Common myeloid progenitor, CD34-positive (primary cell): ENCODE measurements around the gene GNAO1.

ENCODE experiments used
- CTCF ChIA-PET: fragments of 350-600 bp; sonication (Branson Sonifier 250); formaldehyde crosslinking; loops from one replicate; lab custom pipeline; 2021; ENCODE audit warnings: antibody characterized with exemption; lab: Charles Lee
- POLR2A ChIA-PET: fragments of 350-600 bp; sonication (Branson Sonifier 250); formaldehyde crosslinking; loops from one replicate; lab custom pipeline; 2021; ENCODE audit warnings: antibody characterized with exemption; lab: Charles Lee
- DNase-seq, 3 donors: peaks; one replicate each; pipeline versions ENCODE4 v3.0.0 to v3.0.0-alpha.2; 2013
- H3K27ac ChIP-seq, 2 experiments: 1 replicate in 1 of 2; 2 replicates in 1 of 2; pipeline ENCODE4 v1.7.0; 2013; ENCODE audit warnings: inconsistent platforms in 2 of 2, low read length in 2 of 2, mild to moderate bottlenecking in 2 of 2, low read depth in 1 of 2, moderate library complexity in 1 of 2; ENCODE audit not compliant: severe bottlenecking in 2 of 2, insufficient read depth in 1 of 2, poor library complexity in 1 of 2
- H3K27me3 ChIP-seq, 5 experiments: replicated peaks in 2 of 5; 1 replicate in 3 of 5; 2 replicates in 2 of 5; pipeline versions ENCODE4 v1.6.1 to v1.7.0; 2013; ENCODE audit warnings: low read length in 4 of 5, mild to moderate bottlenecking in 2 of 5, moderate library complexity in 2 of 5, inconsistent platforms in 1 of 5; ENCODE audit not compliant: insufficient read depth in 5 of 5, control insufficient read depth in 4 of 5
- H3K36me3 ChIP-seq, 4 experiments: 1 replicate in 2 of 4; 2 replicates in 2 of 4; pipeline versions ENCODE4 v1.6.1 to v1.7.0; 2013; ENCODE audit warnings: low read length in 3 of 4, control low read depth in 1 of 4, mild to moderate bottlenecking in 1 of 4; ENCODE audit not compliant: control insufficient read depth in 4 of 4, insufficient read depth in 4 of 4
- H3K4me1 ChIP-seq, 4 experiments: 1 replicate in 3 of 4; 2 replicates in 1 of 4; pipeline versions ENCODE4 v1.6.1 to v1.7.1; 2013; ENCODE audit warnings: low read length in 3 of 4, mild to moderate bottlenecking in 3 of 4, control low read depth in 1 of 4, inconsistent platforms in 1 of 4, moderate library complexity in 1 of 4; ENCODE audit not compliant: control insufficient read depth in 4 of 4, insufficient read depth in 4 of 4; ENCODE audit errors: control extremely low read depth in 1 of 4
- H3K4me3 ChIP-seq, 7 experiments: 1 replicate in 4 of 7; 2 replicates in 3 of 7; pipeline versions ENCODE4 v1.5.1 to v1.7.0; 2013; ENCODE audit warnings: mild to moderate bottlenecking in 7 of 7, low read length in 6 of 7, moderate library complexity in 6 of 7, inconsistent platforms in 2 of 7, low read depth in 2 of 7, control low read depth in 1 of 7; ENCODE audit not compliant: insufficient read depth in 4 of 7, control insufficient read depth in 1 of 7; ENCODE audit errors: extremely low read depth in 1 of 7
- H3K9me3 ChIP-seq, 5 experiments: 1 replicate in 4 of 5; 2 replicates in 1 of 5; pipeline versions ENCODE4 v1.6.1 to v1.7.1; 2013; ENCODE audit warnings: low read length in 4 of 5, mild to moderate bottlenecking in 2 of 5, inconsistent platforms in 1 of 5, low read depth in 1 of 5, moderate library complexity in 1 of 5; ENCODE audit not compliant: control insufficient read depth in 4 of 5, insufficient read depth in 2 of 5; ENCODE audit errors: control extremely low read depth in 1 of 5
- WGBS: methylation state at CpG from one replicate; pipeline ENCODE4 v1.1.5; 2013; ENCODE audit not compliant: insufficient coverage; 5-methylcytosine and 5-hydroxymethylcytosine counted together

GNAO1 gene

GRCh38 chr16:56343661-56344517, 152.6 kb downstream of the GNAO1 start:
- no peaks in the 10 kb centered on the region for H3K27me3 ChIP-seq
- H3K4me1 ChIP-seq: no peaks in the 10 kb centered on the region
- H3K4me3 ChIP-seq: no peak overlapping the region
- no peak for DNase-seq
- 96% methylated on average over 21 of the region's 27 CpGs for WGBS
- ChIA-PET POLR2A (no interaction called here), CTCF (interaction anchor here (3.3 kb wide), 1 partner anchor 13 kb away, joined by 11 read pairs; no protein-coding TSS in a partner anchor)
- H3K9me3 ChIP-seq: no peaks in the 10 kb centered on the region
- no peaks in the 10 kb centered on the region for H3K36me3 ChIP-seq
- no peak overlapping the region for H3K27ac ChIP-seq

GRCh38 chr16:56344518-56345405, 153.5 kb downstream of the GNAO1 start:
- CTCF ChIA-PET: interaction anchor here (1.1 kb wide), 1 partner anchor 21 kb away, joined by 3 read pairs; no protein-coding TSS in a partner anchor
- POLR2A ChIA-PET: no interaction called here
- Histone ChIP-seq H3K4me1 (no peaks in the 10 kb centered on the region), H3K27ac (no peak overlapping the region), H3K27me3 (no peaks in the 10 kb centered on the region), H3K9me3 (no peaks in the 10 kb centered on the region), H3K4me3 (no peak overlapping the region), H3K36me3 (no peaks in the 10 kb centered on the region)
- WGBS: 90% methylated on average over 3 of the region's 18 CpGs
- DNase-seq: no peak

GRCh38 chr16:56345406-56346050, 154.2 kb downstream of the GNAO1 start:
- 98% methylated on average over 9 of the region's 13 CpGs for WGBS
- POLR2A ChIA-PET: no interaction called here
- Histone ChIP-seq H3K4me1 (no peaks in the 10 kb centered on the region), H3K27ac (no peak overlapping the region), H3K4me3 (no peak overlapping the region), H3K36me3 (no peaks in the 10 kb centered on the region), H3K9me3 (no peaks in the 10 kb centered on the region), H3K27me3 (peaks cover 0 to 1% (median 0%) of the 10 kb centered on the region in 5 experiments)
- CTCF ChIA-PET: interaction anchor here (1.1 kb wide), 1 partner anchor 20 kb away, joined by 3 read pairs; no protein-coding TSS in a partner anchor
- no peak for DNase-seq

GRCh38 chr16:56346131-56346890, 155.0 kb downstream of the GNAO1 start:
- POLR2A ChIA-PET: interaction anchor here (0.8 kb wide), 1 partner anchor 77 kb away, joined by 3 read pairs; no protein-coding TSS in a partner anchor
- no peaks in the 10 kb centered on the region for H3K36me3 ChIP-seq
- WGBS: 98% methylated on average over 12 of the region's 15 CpGs
- H3K9me3 ChIP-seq: no peaks in the 10 kb centered on the region
- H3K27me3 ChIP-seq: peaks cover 0 to 1% (median 0%) of the 10 kb centered on the region in 5 experiments
- DNase-seq: no peak
- no peak overlapping the region for H3K27ac ChIP-seq
- no peaks in the 10 kb centered on the region for H3K4me1 ChIP-seq
- CTCF ChIA-PET: interaction anchor here (2.1 kb wide), 1 partner anchor 10 kb away, joined by 7 read pairs; no protein-coding TSS in a partner anchor
- H3K4me3 ChIP-seq: no peak overlapping the region

- no peaks in the 10 kb centered on the region for H3K9me3 ChIP-seq
- 79% methylated on average over 8 of the region's 8 CpGs for WGBS
- H3K4me3 ChIP-seq: no peak overlapping the region
- H3K36me3 ChIP-seq: no peaks in the 10 kb centered on the region
- no peak for DNase-seq
- POLR2A ChIA-PET: interaction anchor here (0.8 kb wide), 1 partner anchor 76 kb away, joined by 3 read pairs; no protein-coding TSS in a partner anchor
- H3K27ac ChIP-seq: no peak overlapping the region
- no peaks in the 10 kb centered on the region for H3K4me1 ChIP-seq
- H3K27me3 ChIP-seq: peaks cover 0 to 1% (median 0%) of the 10 kb centered on the region in 5 experiments
- CTCF ChIA-PET: interaction anchor here (2.1 kb wide), 1 partner anchor 10 kb away, joined by 7 read pairs; no protein-coding TSS in a partner anchor
These were observed 155.9 kb downstream of the GNAO1 start for GRCh38 chr16:56347166-56347565.

- no peak for DNase-seq
- Histone ChIP-seq H3K9me3 (no peaks in the 10 kb centered on the region), H3K27me3 (peaks cover 0 to 1% (median 0%) of the 10 kb centered on the region in 5 experiments), H3K27ac (no peak overlapping the region), H3K36me3 (no peaks in the 10 kb centered on the region), H3K4me3 (no peak overlapping the region), H3K4me1 (no peaks in the 10 kb centered on the region)
- ChIA-PET CTCF (interaction anchor here (2.1 kb wide), 1 partner anchor 9 kb away, joined by 7 read pairs; no protein-coding TSS in a partner anchor), POLR2A (no interaction called here)
- WGBS: no CpG with 5 or more reads among the region's 11 CpGs
These were observed 156.4 kb downstream of the GNAO1 start for GRCh38 chr16:56347670-56348069.
